GM18519 (cell line): ENCODE data around the gene RCBTB2.
"Not testable (repeated sequence)": the region's sequence is repeated elsewhere in the genome, so short reads cannot be mapped to it uniquely, and the experiment has no call there.

Source experiments
- ATAC-seq: cut with Tn5 transposase; IDR thresholded peaks from one replicate; pipeline ENCODE4 v1.9.1; 2021; ENCODE audit warnings: mild to moderate bottlenecking, moderate library complexity; ENCODE audit not compliant: unreplicated experiment, low FRiP score

The RCBTB2 gene

GRCh38 chr13:48457578-48458242 is 75.2 kb downstream of the RCBTB2 start:
- no peak for ATAC-seq

GRCh38 chr13:48456546-48456945 is 76.3 kb downstream of the RCBTB2 start:
- ATAC-seq: no peak

- ATAC-seq: not testable (repeated sequence)
Measured at GRCh38 chr13:48451196-48451595, 81.7 kb downstream of the RCBTB2 start.

GRCh38 chr13:48449656-48450055 is 83.2 kb downstream of the RCBTB2 start:
- ATAC-seq: no peak

GRCh38 chr13:48448959-48449614 is 83.8 kb downstream of the RCBTB2 start:
- no peak for ATAC-seq

- no peak for ATAC-seq
Measured at GRCh38 chr13:48448285-48448958, 84.5 kb downstream of the RCBTB2 start.

- ATAC-seq: no peak
Measured at GRCh38 chr13:48446464-48446863, 86.4 kb downstream of the RCBTB2 start.

GRCh38 chr13:48443442-48444208 is 89.3 kb downstream of the RCBTB2 start:
- no peak for ATAC-seq
